HPDE6-E6E7 (cell line): ENCODE results near the gene GPA33.

Experiments
- DNase-seq: peaks from one replicate; pipeline ENCODE4 v3.0.0; 2011; ENCODE audit warnings: missing footprints; ENCODE audit errors: extremely low spot score

Gene GPA33

DNA sequence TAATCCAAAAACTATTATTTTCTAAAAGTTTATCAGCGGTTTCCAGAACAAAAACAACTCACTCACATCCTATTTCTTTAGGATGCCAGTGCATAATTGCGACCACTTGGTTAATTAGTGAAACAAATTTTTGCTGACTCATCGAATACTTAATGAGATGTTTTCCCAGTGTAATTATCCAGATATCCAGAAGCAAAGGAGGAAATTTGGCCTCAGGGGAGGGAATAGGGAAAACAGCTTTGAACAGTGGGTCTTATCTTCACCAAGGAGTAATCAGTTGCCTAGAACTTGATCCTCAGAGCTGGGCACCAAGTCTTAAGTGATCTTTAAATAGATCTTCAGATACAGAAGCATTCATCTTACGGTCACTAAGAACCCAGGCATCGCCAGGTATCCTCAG lies 28.0 kb upstream of the GPA33 start:
- DNase-seq: no peak

DNA sequence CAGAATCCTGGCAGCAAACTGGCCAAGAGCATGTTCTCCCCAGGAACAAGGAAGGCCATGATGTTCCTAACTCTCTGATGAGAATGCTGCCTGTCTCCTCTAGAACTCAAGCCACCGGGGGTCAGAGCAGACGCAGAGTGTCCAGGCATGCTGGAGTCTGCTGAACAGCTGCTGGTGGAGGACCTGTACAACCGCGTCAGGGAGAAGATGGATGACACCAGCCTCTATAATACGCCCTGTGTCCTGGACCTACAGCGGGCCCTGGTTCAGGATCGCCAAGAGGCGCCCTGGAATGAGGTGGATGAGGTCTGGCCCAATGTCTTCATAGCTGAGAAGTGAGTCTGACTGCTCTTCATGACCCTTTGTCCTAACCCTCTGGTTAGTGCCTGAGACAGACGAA lies 27.0 kb upstream of the GPA33 start:
- no peak for DNase-seq

DNA sequence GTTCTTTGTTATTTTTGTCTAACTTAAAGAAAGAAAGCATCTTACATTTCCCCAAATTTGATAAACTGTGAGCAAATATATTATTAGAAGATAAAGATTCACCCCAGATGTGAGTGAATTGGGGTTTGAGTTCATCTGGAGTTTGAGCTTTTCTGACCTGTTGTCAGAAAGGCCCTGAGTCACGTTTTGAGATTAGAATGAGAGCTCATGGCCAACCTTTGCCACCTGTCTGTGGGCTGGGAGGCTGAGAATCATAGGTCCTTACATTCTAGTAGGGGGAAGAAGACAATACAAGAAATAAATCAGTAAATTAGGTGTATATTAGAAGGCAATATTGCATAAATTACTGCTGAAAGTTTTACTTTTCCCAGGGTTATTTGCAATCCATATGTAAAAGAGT lies 26.0 kb upstream of the GPA33 start:
- DNase-seq: no peak

DNA sequence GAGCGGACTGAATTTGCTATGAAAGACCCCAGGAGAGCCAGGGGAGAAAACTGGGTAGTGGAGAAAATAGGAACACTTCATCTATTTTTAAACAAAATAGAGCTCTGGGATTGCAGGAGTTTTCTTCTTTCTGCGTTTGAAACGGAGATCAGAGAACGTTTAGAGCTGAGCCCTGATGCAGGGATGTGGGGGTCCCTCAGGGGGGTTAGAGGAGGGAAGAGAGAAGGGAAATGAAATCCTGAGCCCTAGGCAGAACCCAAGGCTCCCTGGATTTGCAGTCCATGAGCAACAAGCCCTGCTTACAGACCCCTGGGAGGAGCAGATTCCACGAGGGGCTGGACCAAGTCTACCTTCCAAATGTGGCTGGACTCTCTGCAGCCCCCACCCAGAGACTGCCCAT lies 25.5 kb upstream of the GPA33 start:
- DNase-seq: no peak

DNA sequence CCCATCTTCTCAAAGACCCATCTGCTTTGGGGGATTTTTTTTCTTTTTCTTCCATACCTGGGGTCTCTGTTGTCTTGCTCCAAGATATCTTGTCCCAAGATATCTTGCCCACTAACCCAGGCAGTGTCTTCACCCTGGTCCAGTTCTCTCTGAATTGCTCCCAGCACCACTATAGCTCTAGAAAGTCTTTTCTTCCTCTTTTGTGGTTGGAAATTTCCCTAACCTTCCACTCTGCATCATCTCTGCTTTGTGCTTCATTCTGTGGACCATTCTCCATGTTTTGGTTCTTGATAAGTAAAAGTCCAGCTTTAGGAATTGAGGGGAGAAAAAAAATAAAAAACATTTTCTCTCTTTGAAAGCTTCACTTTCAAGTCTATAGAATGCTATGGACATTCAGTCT lies 24.5 kb upstream of the GPA33 start:
- no peak for DNase-seq

DNA sequence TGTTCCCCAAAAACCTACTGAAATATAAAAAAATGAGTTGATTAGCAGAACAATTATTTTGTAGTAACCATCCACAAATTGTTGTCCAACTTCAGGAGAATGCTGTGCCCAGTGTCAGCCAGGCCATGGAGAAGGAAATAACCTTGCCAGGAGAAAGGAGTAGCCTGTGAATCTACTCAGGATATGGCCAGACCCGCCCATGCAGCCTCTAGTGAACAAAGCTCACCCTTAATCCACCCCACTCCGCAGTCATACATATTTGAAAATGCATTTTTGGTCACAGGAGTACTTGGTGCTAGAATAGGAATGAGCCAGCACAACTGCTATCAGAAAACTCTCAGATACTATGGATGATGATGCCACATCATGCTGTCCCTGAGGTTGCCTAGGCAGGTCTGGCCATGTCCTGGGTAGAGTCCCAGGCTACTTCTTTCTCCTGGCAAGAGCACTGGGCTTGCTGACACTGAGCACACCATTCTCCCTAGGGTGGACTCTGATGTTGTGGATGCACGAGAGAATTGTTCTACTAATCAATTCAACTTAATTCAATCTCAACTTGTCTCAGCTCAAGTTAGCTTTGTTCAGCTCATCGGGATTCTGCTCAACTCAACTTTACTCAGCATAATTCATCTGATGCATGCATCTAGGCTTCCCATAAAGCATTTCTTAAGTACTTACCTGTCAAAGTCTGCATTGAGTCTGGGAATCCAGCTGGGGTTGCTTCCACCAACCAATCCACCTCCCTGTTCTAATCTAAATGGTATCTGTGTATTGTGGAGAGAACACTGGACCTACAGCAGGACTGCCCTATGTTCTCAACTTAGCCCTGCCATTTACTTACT lies 21.9 kb upstream of the GPA33 start:
- no peak for DNase-seq

DNA sequence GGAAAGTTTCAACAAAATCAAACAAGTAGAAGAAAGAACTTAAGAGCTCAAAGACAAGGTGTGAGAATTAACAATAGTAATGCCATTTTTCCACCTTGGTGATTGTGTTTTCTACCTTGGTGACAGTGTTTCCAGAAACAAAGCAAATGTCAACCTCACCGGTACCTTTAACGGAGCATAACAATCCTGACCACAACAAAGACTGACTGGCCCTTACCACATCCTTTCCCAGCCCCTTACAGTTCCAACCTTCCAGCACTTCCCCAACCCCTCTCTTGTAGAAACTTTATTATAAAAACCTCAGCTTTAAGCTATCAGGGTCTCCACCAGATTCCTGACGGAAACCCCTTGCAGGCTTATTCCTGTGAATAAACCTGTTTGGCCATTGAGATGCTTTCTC lies 20.4 kb upstream of the GPA33 start:
- DNase-seq: no peak

DNA sequence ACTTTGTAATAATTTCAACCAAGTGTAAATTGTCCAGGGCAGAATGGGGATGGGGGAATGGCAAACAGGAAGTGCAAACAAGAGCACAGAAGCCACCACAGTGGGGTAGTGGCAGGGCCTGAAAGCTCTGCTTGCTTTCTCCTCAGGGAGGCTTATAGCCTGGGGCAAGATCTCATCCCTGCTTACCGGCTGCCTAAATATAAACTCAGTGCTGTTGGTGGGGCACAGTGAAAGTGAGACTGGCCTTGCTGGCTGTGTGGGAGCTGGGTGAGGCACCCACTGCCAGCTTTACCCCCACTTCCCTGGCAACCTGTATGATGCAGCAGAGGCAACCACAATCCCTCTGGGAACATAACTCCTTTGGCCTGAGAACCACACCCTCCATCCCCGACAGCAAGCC lies 18.9 kb upstream of the GPA33 start:
- DNase-seq: no peak

DNA sequence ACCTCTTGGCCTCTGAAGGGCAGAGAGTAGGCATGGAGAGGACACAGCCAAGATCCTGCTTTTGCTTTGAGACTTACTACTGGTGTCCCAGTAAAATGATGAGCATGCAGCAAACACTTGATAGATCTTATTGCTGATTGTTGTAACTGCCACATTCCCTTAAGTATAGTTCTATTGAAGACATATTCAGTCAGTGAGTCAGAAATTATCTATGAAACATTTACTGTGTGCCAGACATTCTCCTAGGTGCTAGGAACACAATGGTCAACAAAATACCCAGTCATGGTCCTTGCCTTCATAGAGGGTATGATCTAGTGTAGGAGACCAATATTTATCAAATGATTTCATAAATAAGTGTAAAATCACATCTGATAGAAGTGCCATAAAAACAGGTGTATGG lies 17.3 kb upstream of the GPA33 start:
- no peak for DNase-seq

DNA sequence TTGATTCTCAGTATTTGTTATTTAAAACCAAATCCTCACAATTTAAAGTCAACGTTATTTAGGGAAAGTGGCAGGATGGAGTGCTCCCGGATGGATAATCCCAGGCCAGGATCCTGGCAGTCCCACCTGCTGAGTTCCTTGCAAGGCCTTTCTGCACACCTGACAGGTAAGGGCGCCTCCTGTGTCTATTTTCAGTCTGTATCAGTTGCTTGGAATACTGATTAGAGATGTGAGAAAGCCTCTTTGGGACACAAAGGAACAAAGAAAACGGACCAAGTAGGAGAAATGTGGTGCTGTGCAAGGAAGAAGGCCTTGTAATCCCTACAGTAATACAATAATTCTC lies 15.9 kb upstream of the GPA33 start:
- DNase-seq: no peak

DNA sequence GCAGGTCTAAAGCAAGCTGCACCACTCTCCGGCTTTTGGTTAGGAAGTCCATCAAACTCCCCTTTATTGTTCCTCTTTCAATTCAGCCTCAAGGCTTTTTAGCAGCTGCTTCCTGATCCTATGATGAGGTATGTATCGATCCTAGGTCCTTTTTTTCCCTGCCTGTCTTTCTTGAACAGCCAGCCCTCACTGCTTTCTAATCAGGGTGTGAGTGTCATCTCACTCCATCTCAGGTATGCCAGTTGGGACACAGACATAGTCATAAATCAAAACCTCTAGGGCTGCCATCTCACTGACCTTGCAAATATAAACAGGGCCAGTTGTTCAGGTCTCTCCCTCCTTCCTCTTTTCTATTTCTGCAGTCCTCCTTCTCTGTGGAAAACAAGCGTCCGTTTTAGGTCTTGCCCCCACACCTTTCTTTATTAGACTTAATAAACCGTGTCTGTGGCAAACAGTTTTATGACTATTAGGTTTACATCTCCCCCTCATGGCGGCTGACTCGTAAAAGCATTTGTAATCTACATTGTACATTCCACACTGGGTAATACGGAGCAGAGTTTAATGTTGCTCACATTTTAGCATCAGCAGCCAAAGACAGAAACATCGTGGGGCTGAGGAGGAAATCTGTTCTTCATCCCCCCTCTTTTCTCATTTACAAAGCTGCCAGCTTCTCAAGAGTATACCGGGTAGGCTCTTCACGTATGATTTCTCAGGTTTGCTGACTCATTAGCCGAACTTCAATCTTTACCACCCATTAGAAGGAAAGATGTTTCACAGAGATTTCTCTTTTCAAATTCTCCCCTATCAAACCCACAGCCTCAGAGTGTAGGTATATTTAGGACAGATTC lies 15.3 kb upstream of the GPA33 start:
- no peak for DNase-seq

DNA sequence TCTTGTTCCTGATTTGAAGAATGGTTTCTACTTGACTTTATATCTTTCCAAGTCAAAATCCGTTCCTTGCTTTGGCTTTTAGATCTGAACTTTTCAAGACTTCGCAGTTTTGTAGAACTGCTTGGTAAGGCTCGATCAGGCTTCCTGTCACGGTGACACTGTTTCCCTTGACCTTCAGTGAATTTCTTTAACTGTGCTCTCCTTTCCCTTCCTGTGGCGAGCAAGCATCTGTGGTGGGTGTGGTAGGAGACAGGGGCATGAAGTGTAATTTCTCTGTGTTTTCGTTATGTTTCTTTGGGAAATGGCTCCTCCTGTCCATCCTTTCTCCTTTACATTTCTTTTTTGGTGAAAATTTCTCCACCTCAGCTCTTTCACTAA lies 14.1 kb upstream of the GPA33 start:
- no peak for DNase-seq

DNA sequence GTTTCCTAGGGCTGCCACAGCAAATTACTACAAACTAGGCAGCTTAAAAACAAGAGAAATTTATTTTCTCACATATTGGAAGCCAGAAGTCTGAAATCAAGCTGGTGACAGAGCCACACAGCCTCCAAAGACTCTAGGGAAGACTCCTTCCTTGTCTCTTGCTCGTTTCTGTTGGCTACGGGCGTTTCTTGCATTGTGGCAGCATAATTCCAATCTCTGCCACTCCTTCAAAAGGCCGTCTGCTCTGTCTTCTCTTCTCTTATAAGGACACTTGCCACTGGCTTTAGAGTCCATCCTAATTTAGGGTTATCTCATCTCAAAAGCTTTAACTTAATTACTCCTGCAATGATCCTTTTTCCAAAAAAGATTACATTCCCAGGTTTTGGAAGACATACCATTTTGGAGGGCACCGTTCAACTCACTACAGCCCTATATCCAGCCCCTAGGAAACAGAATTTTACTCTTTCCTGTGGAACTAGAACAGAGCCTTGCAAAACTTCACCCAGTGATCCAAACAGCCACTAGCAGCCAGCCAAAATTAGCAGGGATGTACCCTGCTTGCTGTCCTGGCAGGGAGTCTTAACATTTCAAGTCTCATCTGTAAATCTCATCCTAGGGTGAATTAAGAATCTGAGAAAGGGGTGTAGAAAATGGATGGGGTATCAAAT lies 12.9 kb upstream of the GPA33 start:
- DNase-seq: no peak

DNA sequence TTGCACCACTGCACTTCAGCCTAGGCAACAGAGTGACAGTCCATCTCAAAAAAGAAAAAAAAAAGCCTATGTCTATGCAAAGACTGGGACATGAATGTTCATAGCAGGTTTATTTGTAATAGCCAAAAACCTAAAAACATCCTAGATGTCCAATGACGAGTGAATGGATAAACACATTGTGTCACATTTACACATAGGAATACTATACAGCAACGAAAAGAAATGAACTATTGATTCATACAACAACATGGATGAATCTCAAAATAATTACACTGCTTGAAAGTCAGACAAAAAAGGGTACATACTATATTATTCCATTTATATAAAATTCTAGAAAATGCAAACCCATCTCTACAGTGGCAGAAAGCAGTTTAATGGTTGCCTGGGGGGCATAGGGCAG lies 11.6 kb upstream of the GPA33 start:
- DNase-seq: no peak

DNA sequence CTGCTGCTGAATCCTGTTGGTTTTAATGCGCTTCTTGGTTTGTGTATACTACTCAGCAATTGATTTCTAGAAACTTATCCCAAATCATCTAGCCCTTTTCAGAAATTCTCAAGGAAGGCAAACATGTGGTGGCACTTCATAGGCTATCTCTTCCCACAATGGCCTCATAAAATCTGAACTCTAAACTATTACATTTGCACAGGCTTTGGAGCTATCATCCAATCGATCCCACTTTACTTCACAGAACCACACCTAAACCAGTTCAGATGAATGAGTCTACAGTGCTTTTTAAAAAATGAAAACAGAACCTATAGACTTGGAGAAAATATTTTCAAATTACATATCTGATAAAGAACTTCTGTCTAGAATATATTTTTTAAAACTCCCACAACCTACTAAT lies 10.6 kb upstream of the GPA33 start:
- no peak for DNase-seq

DNA sequence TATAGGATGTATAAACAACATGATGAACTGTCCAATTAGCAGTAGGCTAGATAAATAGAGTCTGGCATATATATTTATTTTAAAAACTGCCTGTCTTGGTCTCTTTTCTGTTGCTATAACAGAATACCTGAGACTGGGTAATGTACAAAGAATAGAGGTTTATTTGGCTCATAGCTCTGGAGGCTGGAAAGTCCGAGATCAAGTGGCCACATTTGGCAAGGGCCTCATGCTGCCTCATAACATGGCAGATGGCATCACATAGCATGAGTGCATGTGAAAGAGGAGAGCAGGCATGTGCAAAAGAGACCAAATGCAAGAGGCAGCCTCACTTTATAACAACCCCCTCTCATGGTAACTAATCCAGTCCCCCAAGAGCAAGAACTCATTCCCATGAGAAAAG lies 9.7 kb upstream of the GPA33 start:
- DNase-seq: no peak

DNA sequence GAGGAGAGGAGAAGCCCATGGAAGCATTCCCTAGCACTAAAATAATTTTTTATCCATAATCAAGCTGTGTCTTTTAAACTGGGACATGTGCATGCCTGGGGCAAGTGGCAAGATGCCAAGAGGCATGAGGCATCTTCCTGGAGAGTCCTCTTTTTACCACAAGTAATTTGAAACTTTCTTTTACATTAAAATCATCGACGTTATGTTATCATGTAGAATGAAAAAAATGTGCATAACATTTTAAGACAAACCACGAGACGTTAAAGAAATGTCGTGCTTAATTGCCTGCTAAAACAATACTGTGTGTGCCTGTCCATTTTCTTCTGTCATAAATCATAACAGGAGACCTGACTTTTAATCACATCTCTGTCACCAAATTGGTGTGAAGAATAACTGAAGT lies 5.2 kb upstream of the GPA33 start:
- DNase-seq: peak; percentile 58

DNA sequence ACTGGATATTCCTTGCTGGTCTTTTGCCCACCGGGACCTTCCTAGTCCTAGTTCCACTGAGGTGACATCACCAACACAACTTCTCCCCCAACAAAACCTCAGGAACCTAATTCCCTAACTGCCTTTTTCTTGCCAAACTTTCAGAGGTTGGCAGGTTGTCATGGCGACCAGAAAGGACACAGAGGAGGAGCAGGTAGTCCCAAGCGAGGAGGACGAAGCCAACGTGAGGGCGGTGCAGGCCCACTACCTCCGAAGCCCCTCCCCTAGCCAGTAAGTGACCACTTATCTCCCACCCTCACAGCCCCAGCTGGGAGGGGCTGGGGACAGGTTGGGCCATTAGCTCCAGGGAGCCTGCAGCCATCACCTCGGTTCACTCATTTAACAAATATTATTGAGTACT lies 4.5 kb upstream of the GPA33 start:
- DNase-seq: no peak

DNA sequence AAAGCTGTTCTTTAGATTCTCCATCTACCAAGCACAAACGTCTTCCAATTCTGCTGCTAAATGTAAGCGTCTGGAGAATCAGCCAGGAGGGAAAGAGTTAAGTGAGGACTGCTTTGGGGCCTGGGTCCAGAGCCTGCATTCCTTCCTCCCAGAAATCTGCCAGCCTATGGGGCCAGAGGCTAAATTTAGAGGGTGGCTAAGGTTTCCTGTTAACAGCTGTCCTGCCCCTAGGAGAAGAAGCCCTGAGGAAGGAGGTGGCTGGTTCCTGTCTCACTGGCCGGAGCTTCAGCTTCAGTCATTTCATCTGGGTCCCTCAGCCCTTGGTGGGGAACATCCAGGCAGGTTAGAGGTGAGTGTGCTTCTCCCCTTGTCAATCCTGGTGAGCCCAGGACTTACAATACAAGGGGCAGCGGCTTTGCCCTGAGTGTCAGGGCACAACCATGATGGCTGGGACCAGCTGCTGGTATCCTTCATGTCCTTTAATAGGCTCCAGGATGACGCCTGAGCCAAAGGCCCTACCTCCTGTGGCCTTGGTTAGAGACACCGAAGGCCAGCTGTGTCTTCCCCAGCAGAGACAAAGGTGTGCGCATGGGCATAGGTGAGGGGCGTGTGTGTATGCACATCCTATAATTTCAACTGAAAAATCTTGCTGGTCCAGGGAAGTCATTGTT lies 3.8 kb upstream of the GPA33 start, which contains the start of gene STYXL2:
STYXL2 (plus strand) TSS at position 230 of the 671 bp plus-strand sequence. CDS start 775 bp downstream, outside the sequence.
- DNase-seq: no peak

DNA sequence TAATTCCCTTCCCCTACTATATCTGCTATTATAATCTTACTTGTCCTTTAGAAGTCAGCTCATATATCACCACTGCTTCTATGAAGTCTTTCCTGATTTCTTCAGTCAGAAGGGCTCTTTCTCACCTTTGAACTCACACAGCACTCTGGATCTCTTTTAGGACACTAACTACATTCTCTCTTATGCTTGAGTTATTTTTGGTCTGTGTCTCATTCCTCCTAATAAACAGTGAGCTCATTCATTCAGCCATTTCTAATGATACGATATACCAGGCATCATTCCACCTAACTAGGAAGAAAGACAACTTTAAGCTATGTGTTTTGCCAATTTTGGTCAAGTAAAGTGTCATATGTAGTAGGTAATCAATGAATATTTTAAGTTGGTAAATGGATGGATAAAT lies 2.5 kb upstream of the GPA33 start:
- no peak for DNase-seq

DNA sequence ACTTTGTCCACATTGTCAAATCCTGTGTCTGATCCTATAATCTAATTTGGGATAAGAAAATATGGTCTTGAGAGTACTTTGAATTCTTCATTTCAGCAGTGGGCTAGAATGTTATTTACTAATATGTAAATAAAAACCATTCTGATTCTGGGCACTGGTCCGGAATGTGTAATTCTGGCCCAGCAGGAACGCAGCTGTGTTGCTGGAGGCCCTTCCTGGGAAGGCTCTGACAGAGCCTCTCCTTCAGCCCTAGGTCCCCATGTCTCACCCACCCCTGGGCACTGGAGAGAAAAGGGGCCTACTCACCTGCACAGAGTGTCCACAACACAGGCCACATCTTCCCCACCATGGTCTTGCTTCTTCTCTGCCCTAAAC lies 251 bp downstream of the GPA33 start:
- no peak for DNase-seq

DNA sequence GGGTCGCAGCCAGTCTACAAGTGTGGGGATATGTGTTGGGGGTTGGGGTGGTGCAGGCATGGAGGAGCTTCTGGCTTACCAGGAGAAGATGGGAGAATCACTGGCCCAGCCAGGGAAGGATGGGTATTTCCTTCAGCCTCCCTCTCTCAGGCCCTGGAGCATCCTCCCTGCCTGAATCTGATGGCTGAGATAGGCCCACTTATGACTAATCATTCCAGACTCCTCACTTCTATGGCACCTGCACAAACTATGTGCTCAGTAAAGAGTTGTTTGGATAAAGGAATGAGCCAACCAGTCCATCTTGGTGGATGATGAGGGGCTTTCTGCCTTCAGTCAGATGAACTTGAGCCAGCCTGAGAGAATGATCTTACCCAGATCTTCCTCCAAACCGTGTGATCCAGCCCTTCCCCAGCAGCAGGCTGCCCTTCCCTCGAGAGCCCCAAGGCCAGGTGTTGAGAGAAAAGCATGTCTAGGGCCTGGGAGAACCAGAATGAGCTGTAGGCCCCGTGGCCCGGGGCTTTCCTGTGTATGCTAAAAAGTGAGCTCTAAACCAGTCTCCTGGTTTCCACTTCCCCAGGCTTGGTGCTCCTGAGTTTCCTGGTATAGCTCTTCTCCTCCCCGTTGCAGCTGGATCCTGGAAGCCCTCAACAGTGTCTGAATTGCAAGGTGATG lies 1.3 kb downstream of the GPA33 start:
- no peak for DNase-seq
